Measurements from ENCODE around the gene NOTCH4.

DNA sequence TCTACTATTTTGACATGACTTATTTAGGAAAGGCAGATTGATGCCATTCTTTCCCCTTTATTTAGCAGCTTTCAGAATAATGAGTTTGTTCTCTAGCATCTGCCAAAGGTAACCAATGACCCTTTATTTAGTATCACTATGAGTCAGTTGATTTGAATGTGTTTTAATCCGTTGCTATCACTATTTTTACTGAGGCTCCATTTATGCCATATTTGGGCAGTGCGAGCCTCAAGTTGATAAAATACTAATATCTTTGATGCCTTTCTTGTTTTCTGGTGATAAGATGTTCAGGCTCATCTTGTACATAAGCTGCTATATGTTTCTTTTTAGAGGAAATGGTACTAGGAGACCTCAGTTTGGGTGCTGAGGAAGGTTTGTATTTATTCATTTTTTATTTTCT lies 15.6 kb upstream of the NOTCH4 start:
- TF ChIP-seq EZH2 (IDR thresholded peaks at IDR 0.05; ENCODE audit: insufficient read depth, poor library complexity, severe bottlenecking): no peak
- TF ChIP-seq EZH2phosphoT487 (IDR thresholded peaks at IDR 0.05; ENCODE audit: insufficient read depth, low read depth): no peak
